Effector memory CD4-positive, alpha-beta T cell (primary cell): ENCODE measurements around the gene DRAP1.

Experiments
- DNase-seq, 3 donors: peaks; one replicate each; pipeline ENCODE4 v3.0.0-alpha.2; 2020
- H3K27ac ChIP-seq: 2 replicates; pipeline ENCODE4 v1.7.0; 2013; ENCODE audit warnings: mild to moderate bottlenecking, low read length, moderate library complexity; ENCODE audit not compliant: insufficient read depth, poor library complexity, severe bottlenecking
- H3K27me3 ChIP-seq: replicated peaks from 2 replicates; pipeline ENCODE4 v1.7.0; 2013; ENCODE audit warnings: mild to moderate bottlenecking, low read length; ENCODE audit not compliant: insufficient read depth, control insufficient read depth, poor library complexity, severe bottlenecking
- H3K36me3 ChIP-seq: 2 replicates; pipeline ENCODE4 v1.7.0; 2013; ENCODE audit warnings: mild to moderate bottlenecking, low read length, moderate library complexity; ENCODE audit not compliant: control insufficient read depth, insufficient read depth
- H3K4me1 ChIP-seq: 2 replicates; pipeline ENCODE4 v1.7.0; 2013; ENCODE audit warnings: low read length, mild to moderate bottlenecking; ENCODE audit not compliant: control insufficient read depth, insufficient read depth, poor library complexity, severe bottlenecking
- H3K4me3 ChIP-seq: 2 replicates; pipeline ENCODE4 v1.7.0; 2013; ENCODE audit warnings: low read length, low read depth, mild to moderate bottlenecking; ENCODE audit not compliant: insufficient read depth, poor library complexity, severe bottlenecking
- H3K9me3 ChIP-seq: 2 replicates; pipeline ENCODE4 v1.7.0; 2013; ENCODE audit warnings: mild to moderate bottlenecking, low read length, moderate library complexity; ENCODE audit not compliant: control insufficient read depth

DRAP1 gene

DNA sequence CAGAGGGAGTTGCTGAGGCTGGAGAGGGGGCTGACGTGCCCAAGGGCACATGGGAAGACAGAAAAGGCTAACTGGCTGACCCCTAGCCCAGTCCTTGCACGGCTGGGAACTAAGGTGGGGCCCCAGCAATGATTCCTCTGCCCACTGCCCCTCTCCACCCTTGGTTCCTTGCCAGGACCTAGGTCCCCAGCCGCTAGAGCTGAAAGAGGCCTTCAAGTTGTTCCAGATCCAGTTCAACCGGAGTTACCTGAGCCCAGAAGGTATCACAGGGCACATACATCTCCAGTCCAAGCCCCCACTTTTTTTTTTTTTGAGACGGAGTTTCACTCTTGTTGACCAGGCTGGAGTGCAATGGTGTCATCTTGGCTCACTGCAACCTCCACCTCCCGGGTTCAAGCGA lies 39.2 kb upstream of the DRAP1 start:
- Histone ChIP-seq H3K9me3 (no peaks in the 10 kb centered on the region), H3K4me3 (no peak overlapping the region), H3K27me3 (no peaks in the 10 kb centered on the region), H3K4me1 (peaks cover 31% of the 10 kb centered on the region), H3K27ac (peak overlapping the region; percentile 46), H3K36me3 (peaks cover 20% of the 10 kb centered on the region)
- DNase-seq: no peak

DNA sequence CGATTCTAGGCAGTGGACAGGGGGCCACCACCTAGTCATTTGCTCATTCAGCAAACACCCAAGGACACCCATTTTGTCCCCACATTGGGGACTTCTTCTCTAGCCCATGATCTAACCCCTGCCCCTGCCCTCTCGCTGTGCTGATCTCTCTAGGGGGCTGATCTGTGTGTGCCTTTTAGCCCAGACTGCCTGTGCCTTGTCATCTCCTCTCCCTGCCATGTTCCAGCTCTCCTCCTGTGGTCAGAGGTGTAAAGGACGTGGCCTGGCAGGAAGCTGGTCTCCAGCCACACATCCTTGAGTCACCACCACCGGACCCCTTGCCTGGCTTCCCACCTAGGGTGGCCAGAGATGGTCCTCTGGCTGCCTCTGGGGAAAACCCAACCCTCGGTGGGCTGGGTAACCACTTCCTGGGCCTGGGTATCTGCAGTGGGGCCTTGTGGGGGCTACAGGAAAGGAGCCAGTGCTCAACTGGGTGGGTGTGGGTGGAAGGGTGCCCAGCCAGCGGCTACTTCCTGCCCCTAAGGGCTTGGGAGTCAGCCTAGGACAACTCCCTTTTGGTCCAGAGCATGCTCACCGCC lies 38.3 kb upstream of the DRAP1 start:
- Histone ChIP-seq H3K9me3 (no peaks in the 10 kb centered on the region), H3K27me3 (no peaks in the 10 kb centered on the region), H3K36me3 (peaks cover 27% of the 10 kb centered on the region), H3K27ac (peak overlapping the region; percentile 9), H3K4me3 (no peak overlapping the region), H3K4me1 (peaks cover 31% of the 10 kb centered on the region)
- no peak for DNase-seq

DNA sequence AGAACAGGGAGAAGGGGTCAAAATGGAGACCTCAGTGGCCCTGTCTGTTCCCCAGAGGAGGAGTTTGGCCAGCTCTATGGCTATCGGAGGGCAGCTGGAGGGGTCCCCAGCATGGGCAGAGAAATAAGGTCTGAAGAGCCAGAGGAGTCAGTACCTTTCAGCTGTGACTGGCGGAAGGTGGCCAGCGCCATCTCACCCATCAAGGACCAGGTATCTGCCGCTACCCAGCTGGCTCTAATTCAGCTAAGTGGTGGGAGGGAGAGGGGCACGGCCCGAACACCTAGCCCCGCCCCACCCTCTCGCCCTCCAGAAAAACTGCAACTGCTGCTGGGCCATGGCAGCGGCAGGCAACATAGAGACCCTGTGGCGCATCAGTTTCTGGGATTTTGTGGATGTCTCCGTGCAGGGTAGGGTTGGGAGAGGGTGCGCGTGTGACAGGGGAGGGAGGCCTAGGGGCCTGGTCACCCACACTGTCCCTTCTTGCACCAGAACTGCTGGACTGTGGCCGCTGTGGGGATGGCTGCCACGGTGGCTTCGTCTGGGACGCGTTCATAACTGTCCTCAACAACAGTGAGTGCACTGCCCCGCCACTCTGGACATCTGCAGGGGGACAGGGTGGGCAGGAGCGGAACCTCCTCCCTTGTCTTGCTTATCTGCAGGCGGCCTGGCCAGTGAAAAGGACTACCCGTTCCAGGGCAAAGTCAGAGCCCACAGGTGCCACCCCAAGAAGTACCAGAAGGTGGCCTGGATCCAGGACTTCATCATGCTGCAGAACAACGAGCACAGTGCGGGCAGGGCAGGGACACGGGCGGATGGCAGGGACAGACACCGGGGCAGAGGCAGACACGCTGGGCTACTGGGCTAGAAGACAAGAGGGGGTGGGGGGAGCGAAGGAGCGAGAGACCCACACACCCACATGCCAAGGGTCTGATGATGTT lies 36.8 kb upstream of the DRAP1 start:
- no peak overlapping the region for H3K4me3 ChIP-seq
- no peaks in the 10 kb centered on the region for H3K27me3 ChIP-seq
- H3K27ac ChIP-seq: no peak overlapping the region
- peaks cover 31% of the 10 kb centered on the region for H3K4me1 ChIP-seq
- H3K36me3 ChIP-seq: peaks cover 27% of the 10 kb centered on the region
- no peaks in the 10 kb centered on the region for H3K9me3 ChIP-seq
- DNase-seq: no peak

DNA sequence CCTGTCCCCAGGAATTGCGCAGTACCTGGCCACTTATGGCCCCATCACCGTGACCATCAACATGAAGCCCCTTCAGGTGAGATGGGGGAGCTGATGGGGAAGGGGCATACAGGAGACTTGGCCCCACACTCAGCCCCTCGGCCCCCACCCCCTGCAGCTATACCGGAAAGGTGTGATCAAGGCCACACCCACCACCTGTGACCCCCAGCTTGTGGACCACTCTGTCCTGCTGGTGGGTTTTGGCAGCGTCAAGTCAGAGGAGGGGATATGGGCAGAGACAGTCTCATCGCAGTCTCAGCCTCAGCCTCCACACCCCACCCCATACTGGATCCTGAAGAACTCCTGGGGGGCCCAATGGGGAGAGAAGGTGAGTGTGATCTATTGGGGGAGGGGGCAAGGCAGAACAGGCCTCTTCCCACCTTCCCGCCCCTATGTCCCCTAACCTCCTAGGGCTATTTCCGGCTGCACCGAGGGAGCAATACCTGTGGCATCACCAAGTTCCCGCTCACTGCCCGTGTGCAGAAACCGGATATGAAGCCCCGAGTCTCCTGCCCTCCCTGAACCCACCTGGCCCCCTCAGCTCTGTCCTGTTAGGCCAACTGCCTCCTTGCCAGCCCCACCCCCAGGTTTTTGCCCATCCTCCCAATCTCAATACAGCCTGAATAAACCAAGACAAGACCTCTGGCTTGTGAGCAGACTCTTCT lies 36.0 kb upstream of the DRAP1 start:
- peaks cover 27% of the 10 kb centered on the region for H3K36me3 ChIP-seq

DNA sequence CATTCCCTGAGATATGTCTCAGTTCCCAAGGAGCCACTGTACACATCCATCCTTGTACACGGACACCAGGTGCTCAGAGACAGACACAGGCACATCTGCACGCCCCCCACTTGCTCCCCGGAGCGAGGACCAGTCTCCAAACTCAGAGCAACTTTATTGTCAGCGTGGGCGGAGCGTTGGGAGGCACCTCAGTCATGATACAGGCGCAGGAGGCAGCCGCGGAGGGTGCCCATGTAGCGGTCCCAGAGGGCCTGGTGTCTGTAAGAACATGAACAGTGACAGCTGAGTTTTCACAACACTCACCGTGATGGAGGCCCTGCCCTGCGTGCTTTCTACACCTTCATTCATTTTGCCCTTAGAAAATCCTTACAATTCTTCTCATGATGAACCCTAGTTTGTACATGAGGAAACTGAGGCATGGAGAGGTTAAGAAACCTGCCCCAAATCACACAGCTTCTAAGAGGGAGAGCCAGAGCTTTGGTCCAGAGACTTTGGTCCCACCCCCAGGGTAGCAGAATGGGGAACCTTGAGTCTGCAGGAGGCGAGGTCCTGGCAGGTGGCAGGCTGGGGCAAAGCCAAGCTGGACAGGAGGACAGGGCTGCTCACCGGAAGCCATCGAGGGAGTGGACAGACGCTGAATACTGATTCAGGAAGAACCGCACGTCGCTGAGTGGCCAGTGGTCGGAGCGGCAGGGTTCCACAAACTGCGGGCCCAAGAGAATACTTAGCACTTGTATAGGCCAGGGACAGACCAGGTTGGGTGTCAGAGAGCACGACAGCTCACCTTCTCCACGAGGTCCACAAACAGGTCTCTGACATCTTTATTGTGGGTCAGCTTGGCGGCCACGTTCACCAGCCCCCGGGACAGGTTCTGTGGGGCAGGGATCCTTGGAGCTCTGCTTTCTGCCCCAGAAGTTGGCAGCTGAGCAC lies 35.2 kb upstream of the DRAP1 start:
- no peak for DNase-seq
- H3K4me3 ChIP-seq: no peak overlapping the region
- H3K27me3 ChIP-seq: no peaks in the 10 kb centered on the region
- H3K9me3 ChIP-seq: no peaks in the 10 kb centered on the region
- no peak overlapping the region for H3K27ac ChIP-seq
- H3K36me3 ChIP-seq: peaks cover 27% of the 10 kb centered on the region
- peaks cover 33% of the 10 kb centered on the region for H3K4me1 ChIP-seq

More for the DNA sequence above, 36.0 kb upstream of the DRAP1 start:
- Histone ChIP-seq H3K4me1 (peaks cover 37% of the 10 kb centered on the region), H3K4me3 (no peak overlapping the region), H3K9me3 (no peaks in the 10 kb centered on the region), H3K27ac (no peak overlapping the region), H3K27me3 (no peaks in the 10 kb centered on the region)
- no peak for DNase-seq

DNA sequence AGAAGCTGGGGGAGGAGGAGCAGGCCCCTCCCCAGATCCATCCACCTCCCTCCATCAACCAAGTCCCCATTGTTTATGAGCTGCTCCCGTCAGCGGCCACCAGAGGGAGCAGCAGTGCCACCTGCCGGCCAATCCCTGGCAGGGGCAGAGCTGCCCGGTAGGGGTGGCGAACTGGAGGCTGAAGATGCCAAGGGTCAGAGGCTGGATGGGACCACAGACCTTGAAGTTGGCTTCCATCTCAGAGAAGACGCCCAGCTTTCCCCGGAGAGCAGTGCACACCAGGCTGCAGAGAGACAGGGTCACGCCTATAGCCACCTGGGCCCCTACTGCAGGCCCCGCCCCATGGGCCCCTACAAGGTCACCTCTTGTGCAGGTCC lies 34.5 kb upstream of the DRAP1 start:
- H3K9me3 ChIP-seq: no peaks in the 10 kb centered on the region
- H3K4me1 ChIP-seq: peaks cover 28% of the 10 kb centered on the region
- H3K4me3 ChIP-seq: no peak overlapping the region
- no peaks in the 10 kb centered on the region for H3K27me3 ChIP-seq
- H3K27ac ChIP-seq: no peak overlapping the region
- H3K36me3 ChIP-seq: peaks cover 27% of the 10 kb centered on the region
- DNase-seq: peak; percentile 65 to 74 (median 67)

DNA sequence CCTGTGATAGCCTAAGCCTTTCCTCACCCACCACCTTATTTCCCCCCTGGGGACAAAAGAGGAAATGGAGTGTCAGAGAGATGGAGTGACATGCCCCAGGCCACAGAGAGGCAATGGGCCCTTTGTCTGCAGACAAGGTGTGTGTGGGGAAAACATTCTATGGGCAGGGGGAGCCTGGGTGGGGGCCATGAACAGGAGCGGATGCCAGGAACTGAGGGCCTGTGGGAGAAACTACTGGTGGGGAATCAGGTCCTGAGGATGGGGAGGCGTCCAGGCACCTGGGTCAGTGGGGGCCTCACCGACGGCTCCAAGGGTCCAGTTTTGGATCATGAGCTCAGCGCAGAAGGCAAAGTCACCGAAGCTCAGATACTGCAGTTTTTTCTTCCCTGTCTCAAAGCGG lies 34.0 kb upstream of the DRAP1 start:
- no peak overlapping the region for H3K4me3 ChIP-seq
- H3K27ac ChIP-seq: no peak overlapping the region
- no peaks in the 10 kb centered on the region for H3K9me3 ChIP-seq
- peaks cover 29% of the 10 kb centered on the region for H3K4me1 ChIP-seq
- DNase-seq: no peak
- peaks cover 27% of the 10 kb centered on the region for H3K36me3 ChIP-seq
- H3K27me3 ChIP-seq: no peaks in the 10 kb centered on the region

DNA sequence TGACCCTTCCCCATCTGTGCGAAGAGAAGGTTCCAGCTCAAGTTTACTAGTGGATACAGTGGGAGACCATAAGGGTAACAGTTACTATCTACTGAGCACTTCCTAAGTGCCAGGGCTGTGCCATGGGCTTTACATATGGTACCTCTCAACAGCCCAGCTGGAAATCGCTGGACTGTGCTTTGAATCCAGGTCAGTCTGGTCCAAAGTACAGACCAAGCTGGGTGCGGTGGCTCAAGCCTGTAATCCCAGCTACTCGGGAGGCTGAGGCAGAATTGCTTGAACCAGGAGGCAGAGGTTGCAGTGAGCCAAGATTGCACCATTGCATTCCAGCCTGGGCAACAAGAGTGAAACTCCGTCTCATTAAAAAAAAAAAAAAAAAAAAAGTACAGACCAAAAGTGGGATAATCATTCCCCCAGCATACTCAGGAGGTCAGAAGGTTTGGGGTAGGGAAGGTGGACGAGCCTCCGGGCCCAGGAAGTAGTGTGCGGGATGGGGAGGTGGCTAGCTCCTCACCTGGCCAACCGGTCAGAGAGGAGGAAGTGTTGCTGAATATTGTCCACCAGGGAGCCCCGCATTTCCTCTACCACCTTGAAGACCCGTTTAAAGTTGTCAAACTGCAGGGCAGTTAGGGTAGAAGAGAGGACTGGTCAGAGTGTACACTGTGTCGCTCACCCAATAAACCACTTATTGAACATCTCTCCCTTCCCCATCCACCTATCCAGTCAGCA lies 33.3 kb upstream of the DRAP1 start:
- Histone ChIP-seq H3K9me3 (no peaks in the 10 kb centered on the region), H3K4me1 (peaks cover 22% of the 10 kb centered on the region), H3K36me3 (peaks cover 27% of the 10 kb centered on the region), H3K4me3 (no peak overlapping the region), H3K27me3 (no peaks in the 10 kb centered on the region), H3K27ac (no peak overlapping the region)
- DNase-seq: no peak
